ENCODE measurements around the gene LHFPL5. TPM values are rescaled to one million over a fixed set of nuclear protein-coding genes. Genes with fewer than 3 reads are reported as not detected.

LHFPL5 gene
- total and polyA plus RNA-seq, 2 of the 13 experiments (the other 11 are each of a cell fraction or from before 2014, with no cell fraction given) = 0.03 TPM; not detected in 1

GRCh38 chr6:35777356-35778102, 27.6 kb upstream of the LHFPL5 start (continued):
- TF ChIP-seq SNAPC4 (CRISPR knock-in tag; IDR thresholded peaks at IDR 0.05) = no peak
- no peak for TF ChIP-seq GATA4 (IDR thresholded peaks at IDR 0.05; ENCODE audit: borderline replicate concordance, low read depth)
- TF ChIP-seq ZNF775 (CRISPR knock-in tag; IDR thresholded peaks at IDR 0.05; ENCODE audit: borderline replicate concordance) = no peak
- TF ChIP-seq REL (CRISPR knock-in tag; conservative IDR thresholded peaks at IDR 0.05) = no peak
- TF ChIP-seq SRSF1 (optimal IDR thresholded peaks at IDR 0.05; ENCODE audit: low read depth, low read length) = no peak
- no peak for TF ChIP-seq CENPBD1 (CRISPR knock-in tag; IDR thresholded peaks at IDR 0.05; ENCODE audit: borderline replicate concordance, low read depth)
- no peak for TF ChIP-seq ZXDC (CRISPR knock-in tag; IDR thresholded peaks at IDR 0.05)
- no peak for TF ChIP-seq ZFP62 (CRISPR knock-in tag; IDR thresholded peaks at IDR 0.05)
- no peak for TF ChIP-seq KIAA2018 (CRISPR knock-in tag; IDR thresholded peaks at IDR 0.05; ENCODE audit: borderline replicate concordance)
